Measurements from ENCODE around the gene GSTM3.

The GSTM3 gene

DNA sequence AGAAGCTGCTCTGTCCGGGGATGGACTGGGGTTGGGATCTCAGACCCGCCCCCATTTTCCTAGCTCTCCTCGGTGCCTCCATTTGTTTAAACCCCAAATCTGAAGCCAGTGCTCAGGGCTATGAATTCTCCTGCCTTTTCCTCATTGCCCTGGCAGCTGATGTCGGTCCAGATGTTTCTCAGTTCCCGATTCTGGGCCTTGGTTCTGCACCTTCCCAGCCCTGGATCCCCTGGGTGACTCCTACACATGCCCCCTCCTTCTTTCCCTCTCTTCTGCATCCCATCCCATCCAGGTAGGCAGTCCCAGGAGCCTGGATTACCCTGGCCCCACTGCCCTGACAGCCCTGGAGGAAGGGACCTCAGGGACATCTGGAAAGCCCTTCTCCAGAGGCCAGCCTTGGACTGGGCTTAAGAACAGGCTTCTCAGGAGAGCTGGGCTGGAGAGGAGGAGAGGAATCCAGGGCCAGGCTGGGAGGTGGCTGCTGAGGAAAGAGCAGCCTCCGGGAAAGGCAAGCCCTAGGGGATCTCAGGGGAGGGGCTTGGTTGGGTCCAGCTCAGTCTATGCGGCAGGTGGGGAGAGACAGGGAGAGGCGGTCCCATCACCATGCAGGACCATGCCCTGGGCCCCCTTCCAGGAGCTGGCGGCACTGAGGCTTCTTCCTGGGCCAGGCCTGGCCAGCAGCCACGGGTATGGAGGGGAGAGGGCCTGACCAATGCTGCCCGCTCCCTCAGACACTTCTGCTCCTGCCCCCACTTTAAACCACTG, 29.7 kb upstream of the GSTM3 start:
- no peak for TF ChIP-seq GATA2 (IDR thresholded peaks at IDR 0.05; ENCODE audit: low read depth, low read length)

- TF ChIP-seq GATA3 (IDR thresholded peaks at IDR 0.05; ENCODE audit: low read depth, low read length) (no peak), GATA2 (IDR thresholded peaks at IDR 0.05; ENCODE audit: low read depth, low read length) (no peak)
Observed at GRCh38 chr1:109769330-109770078, 28.7 kb upstream of the GSTM3 start.

GRCh38 chr1:109768820-109769219, 28.0 kb upstream of the GSTM3 start:
- no peak for TF ChIP-seq GATA2 (IDR thresholded peaks at IDR 0.05; ENCODE audit: low read depth, low read length)
- TF ChIP-seq GATA3 (IDR thresholded peaks at IDR 0.05; ENCODE audit: low read depth, low read length) = no peak

- TF ChIP-seq GATA3 (IDR thresholded peaks at IDR 0.05; ENCODE audit: low read depth, low read length) (no peak), GATA2 (IDR thresholded peaks at IDR 0.05; ENCODE audit: low read depth, low read length) (no peak)
Observed at GRCh38 chr1:109768335-109768650, 27.5 kb upstream of the GSTM3 start.

DNA sequence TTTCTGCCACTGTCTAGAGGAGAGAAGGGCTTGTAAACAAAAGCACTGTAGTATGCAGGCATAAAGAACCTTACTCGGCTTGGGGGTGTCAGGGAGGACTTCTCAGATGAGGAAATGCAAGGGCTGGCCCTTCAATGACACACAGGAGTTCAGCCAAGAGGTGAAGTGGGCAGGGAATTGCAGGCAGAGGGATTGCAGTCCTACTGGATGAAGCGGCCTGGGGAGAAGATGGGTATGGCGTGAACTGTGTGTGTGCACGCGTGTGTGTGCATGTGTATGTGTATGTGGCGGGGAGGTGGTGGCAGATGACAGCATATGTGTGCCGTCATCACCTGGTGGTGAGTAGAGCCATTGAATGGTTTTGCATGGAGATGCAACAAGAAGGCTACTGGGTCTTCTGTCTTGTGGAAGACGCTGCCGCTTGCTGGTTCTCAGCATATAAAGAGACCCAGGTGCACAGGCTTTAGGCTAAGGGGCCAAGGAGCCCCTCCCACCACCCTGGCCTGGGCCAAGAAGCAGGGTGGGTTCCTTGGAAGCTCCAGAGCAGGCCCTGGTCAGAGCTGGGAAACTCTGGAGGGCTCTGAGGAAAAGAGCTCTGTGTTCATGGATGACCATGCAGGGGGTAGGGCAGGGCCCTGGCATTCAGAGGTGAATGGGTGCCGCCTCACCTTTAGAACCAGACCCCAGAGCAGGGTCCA, 26.9 kb upstream of the GSTM3 start:
- no peak for TF ChIP-seq GATA3 (IDR thresholded peaks at IDR 0.05; ENCODE audit: low read depth, low read length)
- no peak for TF ChIP-seq GATA2 (IDR thresholded peaks at IDR 0.05; ENCODE audit: low read depth, low read length)

DNA sequence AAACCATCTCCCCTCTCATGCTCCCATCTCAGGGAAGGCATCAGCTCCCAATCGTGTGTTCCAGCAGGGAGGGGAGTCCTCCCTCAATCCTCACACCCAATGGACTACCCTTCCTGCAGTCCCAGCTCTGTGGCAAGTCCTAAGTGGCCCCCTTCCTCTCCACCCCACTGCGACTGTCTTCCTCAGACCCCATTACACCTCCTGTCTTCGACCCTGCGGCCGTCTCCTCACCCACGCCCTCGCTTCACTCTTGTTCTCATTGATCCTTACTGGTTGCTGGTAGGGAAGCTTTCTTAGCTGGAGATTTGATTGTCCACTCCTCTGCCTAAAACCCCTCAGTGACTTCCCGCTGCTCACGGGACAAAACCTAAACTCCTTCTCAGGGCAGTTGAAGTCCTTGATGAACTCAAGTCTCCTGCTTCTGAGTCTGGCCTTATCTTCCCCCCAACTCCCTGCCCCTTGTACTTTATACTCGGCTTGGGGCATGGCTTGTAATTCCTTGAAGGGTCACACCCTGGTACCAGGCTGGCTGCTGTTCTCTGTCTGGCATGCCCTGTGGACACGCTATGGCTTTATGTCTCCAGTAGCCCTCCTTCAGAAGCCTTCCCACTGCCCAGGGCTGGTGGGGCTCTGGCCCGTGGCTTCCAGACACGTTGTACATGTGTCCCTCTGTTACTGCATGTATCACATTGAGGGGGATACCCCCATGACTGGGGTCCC, 25.2 kb upstream of the GSTM3 start:
- no peak for TF ChIP-seq GATA3 (IDR thresholded peaks at IDR 0.05; ENCODE audit: low read depth, low read length)
- no peak for TF ChIP-seq GATA2 (IDR thresholded peaks at IDR 0.05; ENCODE audit: low read depth, low read length)

DNA sequence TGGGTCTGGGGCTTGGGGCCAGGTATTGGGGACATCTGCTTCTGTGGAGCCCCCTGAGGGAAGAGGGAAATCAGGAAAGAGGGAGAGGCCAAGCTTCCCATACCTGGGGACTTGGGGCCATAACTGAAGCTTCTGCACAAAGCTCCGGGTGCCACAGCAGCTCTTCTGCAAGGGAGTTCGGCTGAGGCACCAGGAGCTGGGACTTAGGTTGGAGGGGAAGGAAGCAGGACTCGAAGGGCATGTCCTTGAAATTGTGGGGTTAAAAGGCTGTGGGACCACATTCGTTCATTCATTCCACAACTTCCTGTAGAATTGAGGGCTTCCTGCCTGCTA, 24.6 kb upstream of the GSTM3 start:
- no peak for TF ChIP-seq GATA3 (IDR thresholded peaks at IDR 0.05; ENCODE audit: low read depth, low read length)
- TF ChIP-seq GATA2 (IDR thresholded peaks at IDR 0.05; ENCODE audit: low read depth, low read length) = no peak

GRCh38 chr1:109764561-109765482, 24.0 kb upstream of the GSTM3 start:
- TF ChIP-seq GATA3 (IDR thresholded peaks at IDR 0.05; ENCODE audit: low read depth, low read length) (no peak), GATA2 (IDR thresholded peaks at IDR 0.05; ENCODE audit: low read depth, low read length) (no peak)

DNA sequence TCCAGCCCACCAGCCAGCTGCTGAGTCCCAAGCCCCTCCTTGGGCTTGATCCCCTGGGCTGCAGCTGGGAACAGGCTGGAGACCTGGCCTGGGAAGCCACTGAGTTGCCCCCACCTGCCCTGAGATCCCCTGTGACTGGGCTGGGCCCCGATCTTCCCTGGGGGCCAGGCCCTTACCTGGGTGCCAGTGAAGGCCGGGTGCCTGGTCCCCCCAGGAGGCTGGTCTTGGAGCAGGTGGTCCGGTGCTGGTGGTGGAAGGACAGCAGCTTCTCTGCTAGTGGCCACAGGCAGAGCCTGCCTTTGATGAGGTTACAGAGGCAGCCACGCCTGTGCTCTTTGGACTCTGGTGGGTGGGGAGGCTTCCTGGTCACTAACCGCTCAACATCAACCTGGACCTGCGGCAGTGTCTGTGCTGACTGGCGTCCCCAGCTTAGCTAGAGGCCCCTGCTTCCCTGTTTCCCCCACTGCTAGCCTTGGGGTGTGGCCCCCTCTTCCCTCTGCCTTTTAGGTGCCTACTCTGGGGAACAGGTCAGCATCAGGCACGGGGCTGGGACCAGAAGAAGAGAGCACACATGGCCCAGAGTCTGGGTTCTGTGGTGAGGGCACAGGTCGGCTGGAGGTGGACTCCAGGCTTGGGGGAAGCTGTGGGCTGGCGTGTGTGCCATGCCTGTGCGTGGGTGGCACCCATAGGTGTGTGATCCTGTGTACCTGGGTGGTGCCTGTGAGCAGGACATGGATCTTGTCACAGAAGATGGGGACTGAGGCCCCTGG, 23.0 kb upstream of the GSTM3 start, which contains the start of gene EPS8L3:
Gene EPS8L3 (minus strand): TSS at position 278 of the 770 bp plus-strand sequence. CDS start 2,174 bp downstream, outside the sequence.
- TF ChIP-seq GATA2 (IDR thresholded peaks at IDR 0.05; ENCODE audit: low read depth, low read length) (no peak), GATA3 (IDR thresholded peaks at IDR 0.05; ENCODE audit: low read depth, low read length) (no peak)

GRCh38 chr1:109762821-109763645, 22.2 kb upstream of the GSTM3 start:
- TF ChIP-seq GATA3 (IDR thresholded peaks at IDR 0.05; ENCODE audit: low read depth, low read length) = no peak
- no peak for TF ChIP-seq GATA2 (IDR thresholded peaks at IDR 0.05; ENCODE audit: low read depth, low read length)

DNA sequence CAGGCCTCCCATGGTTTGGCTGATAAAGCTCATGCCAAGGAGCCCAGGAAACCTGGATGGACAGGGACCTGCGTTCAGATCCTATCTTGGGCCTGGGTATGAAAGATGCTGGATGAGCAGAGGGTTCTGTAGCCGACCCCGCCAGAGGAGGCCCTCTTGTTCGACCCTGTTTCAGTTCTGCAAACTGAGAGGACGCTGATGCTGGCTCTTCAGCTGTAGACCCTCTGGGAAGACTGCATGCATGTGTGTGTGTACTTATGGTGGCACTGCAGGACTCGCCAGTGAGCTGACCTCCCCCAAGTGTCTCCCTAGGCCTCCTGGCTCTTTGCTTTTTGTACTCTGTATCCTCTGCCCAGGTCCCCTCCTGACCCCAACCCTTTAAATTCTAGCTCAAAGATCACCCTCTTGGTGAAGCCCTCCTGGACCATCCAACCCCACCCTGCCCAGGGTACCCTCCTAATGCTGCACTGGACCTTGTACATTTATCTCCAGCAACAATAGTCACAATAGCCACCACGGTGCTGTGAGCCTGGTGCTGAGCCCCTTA, 21.3 kb upstream of the GSTM3 start:
- TF ChIP-seq GATA3 (IDR thresholded peaks at IDR 0.05; ENCODE audit: low read depth, low read length) (no peak), GATA2 (IDR thresholded peaks at IDR 0.05; ENCODE audit: low read depth, low read length) (no peak)
